ENCODE measurements around the gene ZFP62. TPM values are rescaled to one million over a fixed set of nuclear protein-coding genes. Genes with fewer than 3 reads are reported as not detected.

The ZFP62 gene
- total and polyA plus RNA-seq, 8 donors, result 10.4 to 23.9 (median 14.6) TPM

GRCh38 chr5:180825768-180826525, 35.1 kb downstream of the ZFP62 start:
- DNase-seq (peak in 5 of 6 donors; percentile 71 to 92 (median 82)), ATAC-seq (peak; percentile 71 to 82 (median 82)), FAIRE-seq (no peak)
- no peaks in the 10 kb centered on the region for H3K36me3 ChIP-seq
- H3K4me1 ChIP-seq, result peaks cover 25 to 47% (median 35%) of the 10 kb centered on the region in 3 donors
- H3K9me3 ChIP-seq, result no peaks in the 10 kb centered on the region
- H3K27ac ChIP-seq, result peak overlapping the region; percentile 13 to 75 (median 67)
- H3K4me3 ChIP-seq, result no peak overlapping the region
- intact Hi-C loops (cut with DNase I), result no loop called here
- TF ChIP-seq CTCF (IDR thresholded peaks at IDR 0.05), result no peak
- 59% methylated on average over 3 of the region's 3 CpGs for WGBS, 2 donors
- no peaks in the 10 kb centered on the region for H3K27me3 ChIP-seq

GRCh38 chr5:180824630-180825476, 36.2 kb downstream of the ZFP62 start:
- Histone ChIP-seq H3K27me3 (no peaks in the 10 kb centered on the region), H3K36me3 (no peaks in the 10 kb centered on the region), H3K4me3 (no peak overlapping the region), H3K4me1 (peaks cover 21 to 47% (median 43%) of the 10 kb centered on the region in 3 donors), H3K9me3 (no peaks in the 10 kb centered on the region), H3K27ac (peak overlapping the region; percentile 13 to 75 (median 67))
- ATAC-seq, result no peak
- intact Hi-C loops (cut with DNase I), result no loop called here
- no peak for DNase-seq
- FAIRE-seq, result no peak
- 67 to 71% methylated on average over 10 of the region's 10 CpGs for WGBS, 2 donors
- no peak for TF ChIP-seq CTCF (IDR thresholded peaks at IDR 0.05)

GRCh38 chr5:180823940-180824629, 37.0 kb downstream of the ZFP62 start:
- Histone ChIP-seq H3K4me3 (no peak overlapping the region), H3K27me3 (no peaks in the 10 kb centered on the region), H3K4me1 (peaks cover 16 to 47% (median 42%) of the 10 kb centered on the region in 3 donors), H3K9me3 (no peaks in the 10 kb centered on the region), H3K27ac (no peak overlapping the region), H3K36me3 (no peaks in the 10 kb centered on the region)
- intact Hi-C loops (cut with DNase I), result no loop called here
- DNase-seq (no peak), FAIRE-seq (no peak), ATAC-seq (no peak)
- no peak for TF ChIP-seq CTCF (IDR thresholded peaks at IDR 0.05)
- 49% methylated on average over 6 of the region's 6 CpGs for WGBS, 2 donors

GRCh38 chr5:180823346-180823745, 37.7 kb downstream of the ZFP62 start:
- no peak for TF ChIP-seq CTCF (IDR thresholded peaks at IDR 0.05)
- H3K36me3 ChIP-seq, result no peaks in the 10 kb centered on the region
- WGBS, 2 donors, result 48% methylated on average over 7 of the region's 7 CpGs
- no peak overlapping the region for H3K4me3 ChIP-seq
- intact Hi-C loops (cut with DNase I), result no loop called here
- FAIRE-seq, result no peak
- no peaks in the 10 kb centered on the region for H3K27me3 ChIP-seq
- no peak overlapping the region for H3K27ac ChIP-seq
- H3K9me3 ChIP-seq, result no peaks in the 10 kb centered on the region
- H3K4me1 ChIP-seq, result peaks cover 22 to 53% (median 42%) of the 10 kb centered on the region in 3 donors
- no peak for ATAC-seq
- DNase-seq, result no peak

Measured in pancreas (tissue), 10 donors.